ENCODE data around the gene GABPB1.
A peak's percentile ranks its signal among the peaks of the same experiment; 100 is the strongest.

The GABPB1 gene

DNA sequence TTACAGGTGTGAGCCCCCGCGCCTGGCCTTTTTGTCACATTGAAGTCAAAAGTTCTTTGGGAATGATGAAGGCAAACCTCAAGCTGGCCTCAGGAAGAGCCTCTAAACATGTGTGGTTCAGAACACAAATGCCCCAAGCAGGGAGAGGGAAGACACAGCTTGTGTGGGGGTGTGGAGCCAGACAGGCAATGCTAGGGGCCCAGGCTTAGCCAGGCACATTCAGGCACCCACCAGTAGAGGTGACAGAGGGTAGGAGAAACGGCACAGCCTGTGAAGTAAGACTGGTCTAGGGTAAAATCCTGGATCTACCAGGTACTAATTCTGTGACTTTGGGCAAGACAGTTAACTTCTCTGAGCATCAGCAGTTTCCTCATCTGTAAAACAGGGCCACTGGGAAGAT is 93.0 kb downstream of the GABPB1 start:
- Histone ChIP-seq H3K79me2 (ENCODE audit: insufficient read depth, low read length) (no peaks in the 10 kb centered on the region), H3K9me3 (ENCODE audit: insufficient read depth, low read length, severe bottlenecking) (no peaks in the 10 kb centered on the region), H3K4me3 (ENCODE audit: low read depth in 1 of 2, low read length in 2 of 2) (no peak overlapping the region), H3K4me2 (ENCODE audit: insufficient read depth, low read length) (no peak overlapping the region), H3K27ac (ENCODE audit: low read length) (no peak overlapping the region), H4K20me1 (ENCODE audit: insufficient read depth, low read length) (no peaks in the 10 kb centered on the region), H2AFZ (ENCODE audit: low read depth, low read length) (no peak overlapping the region), H3K36me3 (ENCODE audit: insufficient read depth, low read length) (no peaks in the 10 kb centered on the region), H3K9ac (ENCODE audit: low read depth, low read length) (no peak overlapping the region), H3K4me1 (ENCODE audit: insufficient read depth, low read length) (no peaks in the 10 kb centered on the region), H3K27me3 (ENCODE audit: insufficient read depth, low read length, poor library complexity) (peaks cover 2% of the 10 kb centered on the region)
- peak; percentile 66 for ATAC-seq (ENCODE audit: insufficient read depth, low read depth)
- TF ChIP-seq, protein P1, sequence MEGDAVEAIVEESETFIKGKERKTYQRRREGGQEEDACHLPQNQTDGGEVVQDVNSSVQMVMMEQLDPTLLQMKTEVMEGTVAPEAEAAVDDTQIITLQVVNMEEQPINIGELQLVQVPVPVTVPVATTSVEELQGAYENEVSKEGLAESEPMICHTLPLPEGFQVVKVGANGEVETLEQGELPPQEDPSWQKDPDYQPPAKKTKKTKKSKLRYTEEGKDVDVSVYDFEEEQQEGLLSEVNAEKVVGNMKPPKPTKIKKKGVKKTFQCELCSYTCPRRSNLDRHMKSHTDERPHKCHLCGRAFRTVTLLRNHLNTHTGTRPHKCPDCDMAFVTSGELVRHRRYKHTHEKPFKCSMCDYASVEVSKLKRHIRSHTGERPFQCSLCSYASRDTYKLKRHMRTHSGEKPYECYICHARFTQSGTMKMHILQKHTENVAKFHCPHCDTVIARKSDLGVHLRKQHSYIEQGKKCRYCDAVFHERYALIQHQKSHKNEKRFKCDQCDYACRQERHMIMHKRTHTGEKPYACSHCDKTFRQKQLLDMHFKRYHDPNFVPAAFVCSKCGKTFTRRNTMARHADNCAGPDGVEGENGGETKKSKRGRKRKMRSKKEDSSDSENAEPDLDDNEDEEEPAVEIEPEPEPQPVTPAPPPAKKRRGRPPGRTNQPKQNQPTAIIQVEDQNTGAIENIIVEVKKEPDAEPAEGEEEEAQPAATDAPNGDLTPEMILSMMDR (IDR thresholded peaks at IDR 0.05; ENCODE audit: borderline replicate concordance, extremely low read depth, low read length, poor library complexity, severe bottlenecking): peak; percentile 26
- no peak for TF ChIP-seq EZH2 (IDR thresholded peaks at IDR 0.05; ENCODE audit: borderline replicate concordance, low read depth, low read length, severe bottlenecking)
- peak; percentile 10 for DNase-seq

- Histone ChIP-seq H3K4me1 (ENCODE audit: insufficient read depth, low read length) (no peaks in the 10 kb centered on the region), H3K27ac (ENCODE audit: low read length) (no peak overlapping the region), H2AFZ (ENCODE audit: low read depth, low read length) (no peak overlapping the region), H3K79me2 (ENCODE audit: insufficient read depth, low read length) (no peaks in the 10 kb centered on the region), H3K36me3 (ENCODE audit: insufficient read depth, low read length) (no peaks in the 10 kb centered on the region), H3K27me3 (ENCODE audit: insufficient read depth, low read length, poor library complexity) (peaks cover 2% of the 10 kb centered on the region), H3K4me3 (ENCODE audit: low read depth in 1 of 2, low read length in 2 of 2) (no peak overlapping the region), H4K20me1 (ENCODE audit: insufficient read depth, low read length) (no peaks in the 10 kb centered on the region), H3K4me2 (ENCODE audit: insufficient read depth, low read length) (no peak overlapping the region), H3K9ac (ENCODE audit: low read depth, low read length) (no peak overlapping the region), H3K9me3 (ENCODE audit: insufficient read depth, low read length, severe bottlenecking) (no peaks in the 10 kb centered on the region)
- DNase-seq (no peak), ATAC-seq (ENCODE audit: insufficient read depth, low read depth) (no peak)
- TF ChIP-seq, protein P1 (IDR thresholded peaks at IDR 0.05; ENCODE audit: borderline replicate concordance, extremely low read depth, low read length, poor library complexity, severe bottlenecking): no peak
- no peak for TF ChIP-seq EZH2 (IDR thresholded peaks at IDR 0.05; ENCODE audit: borderline replicate concordance, low read depth, low read length, severe bottlenecking)
Measured at GRCh38 chr15:50260969-50261496, 94.0 kb downstream of the GABPB1 start.

DNA sequence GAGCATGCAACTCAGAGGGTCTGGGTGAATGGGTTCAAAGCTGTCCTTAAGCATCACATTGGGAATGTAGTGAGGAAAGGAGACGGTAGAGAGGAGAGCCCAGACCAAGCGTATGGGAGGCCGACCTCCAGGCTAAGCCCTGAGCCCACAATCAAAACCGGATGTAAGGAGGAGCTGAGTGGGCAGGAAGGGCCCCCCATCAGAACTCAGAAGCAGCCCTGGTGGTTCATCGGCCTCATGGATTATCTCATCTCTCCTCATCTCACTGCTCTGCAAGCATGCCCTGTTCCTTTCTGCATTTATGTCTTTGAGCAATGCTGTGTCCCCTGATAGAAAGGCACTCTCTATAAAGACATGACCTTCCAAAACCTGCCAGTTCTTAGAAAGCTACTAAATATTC is 95.7 kb downstream of the GABPB1 start:
- Histone ChIP-seq H3K4me3 (ENCODE audit: low read depth in 1 of 2, low read length in 2 of 2) (no peak overlapping the region), H4K20me1 (ENCODE audit: insufficient read depth, low read length) (no peaks in the 10 kb centered on the region), H2AFZ (ENCODE audit: low read depth, low read length) (no peak overlapping the region), H3K36me3 (ENCODE audit: insufficient read depth, low read length) (no peaks in the 10 kb centered on the region), H3K79me2 (ENCODE audit: insufficient read depth, low read length) (no peaks in the 10 kb centered on the region), H3K4me2 (ENCODE audit: insufficient read depth, low read length) (no peak overlapping the region), H3K9ac (ENCODE audit: low read depth, low read length) (no peak overlapping the region), H3K9me3 (ENCODE audit: insufficient read depth, low read length, severe bottlenecking) (no peaks in the 10 kb centered on the region), H3K27ac (ENCODE audit: low read length) (no peak overlapping the region), H3K4me1 (ENCODE audit: insufficient read depth, low read length) (no peaks in the 10 kb centered on the region), H3K27me3 (ENCODE audit: insufficient read depth, low read length, poor library complexity) (no peaks in the 10 kb centered on the region)
- no peak for TF ChIP-seq EZH2 (IDR thresholded peaks at IDR 0.05; ENCODE audit: borderline replicate concordance, low read depth, low read length, severe bottlenecking)
- TF ChIP-seq, protein P1 (IDR thresholded peaks at IDR 0.05; ENCODE audit: borderline replicate concordance, extremely low read depth, low read length, poor library complexity, severe bottlenecking): no peak
- no peak for DNase-seq
- no peak for ATAC-seq (ENCODE audit: insufficient read depth, low read depth)

DNA sequence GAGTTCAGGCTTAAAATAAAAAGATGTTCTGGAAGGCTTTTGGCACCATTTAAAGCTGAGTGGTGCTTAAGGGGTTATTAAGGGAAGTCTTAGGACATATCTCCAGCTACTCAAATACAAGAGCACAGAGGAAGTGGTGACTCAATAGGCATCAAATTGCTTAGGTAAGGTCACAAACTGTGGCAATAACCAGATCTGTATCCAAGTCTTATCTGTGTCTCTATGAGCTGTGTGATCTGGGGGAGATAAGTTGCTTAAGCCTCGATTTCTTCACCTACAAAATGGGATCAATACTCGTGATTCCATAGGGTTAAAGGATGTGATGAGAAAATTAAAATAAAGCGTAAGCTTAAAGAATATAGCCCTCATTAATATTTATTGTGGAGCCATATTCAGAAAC is 97.1 kb downstream of the GABPB1 start:
- Histone ChIP-seq H3K27ac (ENCODE audit: low read length) (no peak overlapping the region), H3K4me2 (ENCODE audit: insufficient read depth, low read length) (no peak overlapping the region), H3K9ac (ENCODE audit: low read depth, low read length) (no peak overlapping the region), H3K4me1 (ENCODE audit: insufficient read depth, low read length) (no peaks in the 10 kb centered on the region), H3K79me2 (ENCODE audit: insufficient read depth, low read length) (no peaks in the 10 kb centered on the region), H3K4me3 (ENCODE audit: low read depth in 1 of 2, low read length in 2 of 2) (no peak overlapping the region), H2AFZ (ENCODE audit: low read depth, low read length) (no peak overlapping the region), H3K27me3 (ENCODE audit: insufficient read depth, low read length, poor library complexity) (no peaks in the 10 kb centered on the region), H3K9me3 (ENCODE audit: insufficient read depth, low read length, severe bottlenecking) (no peaks in the 10 kb centered on the region), H4K20me1 (ENCODE audit: insufficient read depth, low read length) (no peaks in the 10 kb centered on the region), H3K36me3 (ENCODE audit: insufficient read depth, low read length) (no peaks in the 10 kb centered on the region)
- DNase-seq (no peak), ATAC-seq (ENCODE audit: insufficient read depth, low read depth) (no peak)
- TF ChIP-seq, protein P1 (IDR thresholded peaks at IDR 0.05; ENCODE audit: borderline replicate concordance, extremely low read depth, low read length, poor library complexity, severe bottlenecking): no peak
- no peak for TF ChIP-seq EZH2 (IDR thresholded peaks at IDR 0.05; ENCODE audit: borderline replicate concordance, low read depth, low read length, severe bottlenecking)
